ENCODE data around the gene CEL.
"Not testable (repeated sequence)": the region's sequence is repeated elsewhere in the genome, so short reads cannot be mapped to it uniquely, and the experiment has no call there.

CEL gene

GRCh38 chr9:133065070-133065388 is 3.2 kb downstream of the CEL start:
- DNase-seq: no peak

- no peak for DNase-seq
These were observed 4.6 kb downstream of the CEL start for GRCh38 chr9:133066181-133066983.

GRCh38 chr9:133067006-133067405 is 5.2 kb downstream of the CEL start:
- no peak for DNase-seq

- no peak for DNase-seq
These were observed 6.0 kb downstream of the CEL start for GRCh38 chr9:133067813-133068212.

- not testable (repeated sequence) for DNase-seq
These were observed 6.7 kb downstream of the CEL start for GRCh38 chr9:133068431-133068830.

- not testable (repeated sequence) for DNase-seq
These were observed 8.8 kb downstream of the CEL start for GRCh38 chr9:133070500-133070961.

GRCh38 chr9:133070985-133071384 is 9.2 kb downstream of the CEL start:
- not testable (repeated sequence) for DNase-seq

- no peak for DNase-seq
These were observed 9.8 kb downstream of the CEL start for GRCh38 chr9:133071484-133072150.

GRCh38 chr9:133072210-133072609 is 10.4 kb downstream of the CEL start:
- not testable (repeated sequence) for DNase-seq

GRCh38 chr9:133073086-133074014 is 11.6 kb downstream of the CEL start:
- DNase-seq: no peak

- DNase-seq: no peak
These were observed 12.4 kb downstream of the CEL start for GRCh38 chr9:133074111-133074651.

GRCh38 chr9:133075925-133076630 is 14.3 kb downstream of the CEL start:
- DNase-seq: no peak

- no peak for DNase-seq
These were observed 14.9 kb downstream of the CEL start for GRCh38 chr9:133076691-133077090.

- no peak for DNase-seq
These were observed 16.7 kb downstream of the CEL start for GRCh38 chr9:133078486-133078885.

GRCh38 chr9:133080161-133080560 is 18.4 kb downstream of the CEL start:
- DNase-seq: no peak

GRCh38 chr9:133080786-133081779 is 19.3 kb downstream of the CEL start:
- DNase-seq: not testable (repeated sequence)

- DNase-seq: not testable (repeated sequence)
These were observed 20.3 kb downstream of the CEL start for GRCh38 chr9:133081957-133082644.

- DNase-seq: not testable (repeated sequence)
These were observed 21.9 kb downstream of the CEL start for GRCh38 chr9:133083688-133084087.

- DNase-seq: not testable (repeated sequence)
These were observed 24.6 kb downstream of the CEL start for GRCh38 chr9:133086212-133086860.

- DNase-seq: no peak
These were observed 25.1 kb downstream of the CEL start for GRCh38 chr9:133086894-133087293.

All from activated gamma-delta T cell treated with Interleukin-2 at 50 U/mL for 16 hours (primary cell).